Naive thymus-derived CD8-positive, alpha-beta T cell (primary cell): ENCODE data around the gene APPL2. TPM values are rescaled to one million over a fixed set of nuclear protein-coding genes. Genes with fewer than 3 reads are reported as not detected.
"Not testable (repeated sequence)": the region's sequence is repeated elsewhere in the genome, so short reads cannot be mapped to it uniquely, and the experiment has no call there.

Experiments
- ATAC-seq, 2 donors: fragments of 150-1000 bp; cut with Tn5 transposase in 1 of 2; sonication (Bioruptor Pico), chemical (Tn5 transposase) in 1 of 2; 1 replicate in 1 of 2; 2 replicates in 1 of 2; pipeline ENCODE4 v1.10.0; 2021; ENCODE audit warnings: mild to moderate bottlenecking in 2 of 2, moderate library complexity in 2 of 2
- POLR2A ChIA-PET: fragments of 350-600 bp; sonication (Branson Sonifier 250); formaldehyde crosslinking; loops from one replicate; lab custom pipeline; 2021; ENCODE audit warnings: antibody characterized with exemption; lab: Charles Lee
- DNase-seq, 10 donors: peaks; one replicate each; pipeline versions ENCODE4 v3.0.0 to v3.0.0-alpha.2; 2020 to 2022
- H3K27ac Mint-ChIP-seq, 10 donors: one replicate each; pipeline ENCODE4 v1.8.0; 2020 to 2022; ENCODE audit warnings: mild to moderate bottlenecking in 10 of 10, mixed read lengths in 10 of 10, moderate library complexity in 4 of 10, inconsistent platforms in 1 of 10
- H3K27me3 Mint-ChIP-seq, 5 donors: one replicate each; pipeline ENCODE4 v1.8.0; 2021 to 2022; ENCODE audit warnings: mixed read lengths in 5 of 5
- H3K36me3 Mint-ChIP-seq, 3 donors: one replicate each; pipeline ENCODE4 v1.8.0; 2020 to 2022; ENCODE audit warnings: mixed read lengths in 3 of 3, mild to moderate bottlenecking in 2 of 3, inconsistent platforms in 1 of 3
- H3K4me1 Mint-ChIP-seq, 4 donors: one replicate each; pipeline ENCODE4 v1.8.0; 2021 to 2022; ENCODE audit warnings: mixed read lengths in 4 of 4
- H3K4me3 Mint-ChIP-seq, 10 donors: one replicate each; pipeline ENCODE4 v1.8.0; 2020 to 2022; ENCODE audit warnings: mild to moderate bottlenecking in 10 of 10, mixed read lengths in 10 of 10, moderate library complexity in 6 of 10, inconsistent platforms in 1 of 10
- H3K9me3 Mint-ChIP-seq, 9 donors: one replicate each; pipeline ENCODE4 v1.8.0; 2020 to 2022; ENCODE audit warnings: mixed read lengths in 9 of 9, mild to moderate bottlenecking in 3 of 9, inconsistent platforms in 1 of 9, moderate library complexity in 1 of 9
- polyA plus RNA-seq, 3 donors: library from polyadenylated mRNA; unstranded; fragments of 300-500 nt; fragmentation: Illumina TruSeq; gene quantifications; one replicate each; pipeline ENCODE4 v1.2.3, GENCODE V29; 2021
- total RNA-seq, 8 experiments: library from RNA in 2 of 8; stranded (reverse) in 2 of 8; gene quantifications; one replicate each; pipeline ENCODE4 v1.2.3 and lab custom pipeline; 2021 to 2026

APPL2 gene
- total and polyA plus RNA-seq, 5 experiments from 2014 or later, result 8.2 to 71.2 (median 14.6) TPM

DNA sequence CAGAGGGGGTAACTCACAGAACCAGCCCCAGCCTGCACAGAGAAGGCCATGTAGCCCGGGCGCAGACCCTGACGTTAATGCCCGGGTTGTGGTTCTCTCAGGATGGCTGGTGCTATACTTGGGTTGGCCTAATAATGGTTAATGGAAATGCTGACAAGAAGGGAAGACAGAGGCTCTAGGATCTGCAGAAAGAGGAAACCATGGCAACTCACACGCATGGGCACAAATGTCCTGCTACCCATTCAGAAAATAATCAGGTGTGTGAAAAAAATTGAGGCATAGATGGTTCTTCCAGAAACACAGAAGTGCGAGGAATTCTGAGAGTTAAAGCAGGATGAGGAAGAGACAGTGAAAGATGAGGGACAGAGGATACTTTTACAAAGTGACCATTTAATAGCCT, 33.8 kb downstream of the APPL2 start:
- H3K27me3 Mint-ChIP-seq, result no peaks in the 10 kb centered on the region
- peak overlapping the region in 2 of 10 donors; percentile 18 to 79 for H3K27ac Mint-ChIP-seq

DNA sequence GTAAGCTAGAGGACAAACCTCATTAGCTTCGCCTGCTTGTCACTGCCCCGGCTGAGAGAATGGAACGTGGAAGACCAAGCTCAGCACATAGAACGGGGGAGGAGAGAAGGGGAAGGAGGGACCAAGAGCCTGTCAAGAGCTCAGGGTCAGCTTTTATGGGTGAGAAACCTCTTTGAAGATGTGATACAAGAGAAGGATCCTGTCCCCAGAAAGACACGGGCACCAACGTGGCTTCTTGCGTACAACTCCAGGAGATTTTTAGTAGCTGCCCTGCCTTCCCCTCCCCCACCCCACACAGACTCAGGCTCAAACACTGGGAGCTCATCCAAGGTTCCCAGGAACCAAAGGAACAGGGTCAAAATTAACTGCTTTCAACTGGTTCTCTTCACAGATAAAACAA, 34.7 kb downstream of the APPL2 start:
- POLR2A ChIA-PET, result no interaction called here
- H3K27ac Mint-ChIP-seq, result peak overlapping the region in 3 of 10 donors; percentile 9 to 51 (median 47)
- H3K36me3 Mint-ChIP-seq, result peaks cover 0 to 79% (median 15%) of the 10 kb centered on the region in 3 donors
- no peaks in the 10 kb centered on the region for H3K9me3 Mint-ChIP-seq
- no peak overlapping the region for H3K4me3 Mint-ChIP-seq
- H3K4me1 Mint-ChIP-seq, result peaks cover 0 to 8% (median 0%) of the 10 kb centered on the region in 4 donors
- no peaks in the 10 kb centered on the region for H3K27me3 Mint-ChIP-seq
- DNase-seq, result no peak
- ATAC-seq, result no peak

More for the DNA sequence above, 33.8 kb downstream of the APPL2 start:
- ATAC-seq (no peak), DNase-seq (no peak)
- H3K4me3 Mint-ChIP-seq, result no peak overlapping the region
- peaks cover 0 to 81% (median 18%) of the 10 kb centered on the region in 3 donors for H3K36me3 Mint-ChIP-seq
- no peaks in the 10 kb centered on the region for H3K9me3 Mint-ChIP-seq
- H3K4me1 Mint-ChIP-seq, result peaks cover 0 to 8% (median 0%) of the 10 kb centered on the region in 4 donors
- POLR2A ChIA-PET, result interaction anchor here (0.6 kb wide), 1 partner anchor 19 kb away, joined by 3 read pairs; no protein-coding TSS in a partner anchor

DNA sequence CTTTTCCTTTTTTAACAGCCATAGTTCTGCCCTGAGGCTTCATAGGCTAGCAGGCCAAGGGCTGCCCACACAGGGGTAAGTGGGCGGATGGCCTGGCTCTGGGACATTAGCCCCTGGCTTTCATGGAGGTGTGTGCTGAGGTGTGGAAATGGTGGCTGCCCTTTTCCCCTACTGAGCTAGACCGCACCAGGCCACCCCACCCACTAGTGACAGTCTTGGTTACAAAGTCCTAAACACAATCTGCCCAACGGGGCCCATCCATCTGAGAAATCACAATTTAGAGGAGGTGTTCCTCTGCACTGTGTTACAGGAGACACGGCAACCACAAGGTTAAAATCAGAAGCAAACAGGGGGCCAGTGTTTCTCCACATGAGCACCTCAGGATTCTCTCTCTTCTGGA, 35.6 kb downstream of the APPL2 start:
- DNase-seq (no peak), ATAC-seq (no peak)
- Mint-ChIP-seq H3K36me3 (peaks cover 0 to 77% (median 12%) of the 10 kb centered on the region in 3 donors), H3K4me1 (peaks cover 0 to 8% (median 0%) of the 10 kb centered on the region in 4 donors), H3K27me3 (no peaks in the 10 kb centered on the region), H3K27ac (no peak overlapping the region), H3K9me3 (no peaks in the 10 kb centered on the region), H3K4me3 (no peak overlapping the region)
- POLR2A ChIA-PET, result no interaction called here

- POLR2A ChIA-PET, result no interaction called here
- DNase-seq (no peak), ATAC-seq (no peak)
- H3K36me3 Mint-ChIP-seq, result peaks cover 0 to 79% (median 14%) of the 10 kb centered on the region in 3 donors
- H3K27me3 Mint-ChIP-seq, result no peaks in the 10 kb centered on the region
- H3K27ac Mint-ChIP-seq, result peak overlapping the region in 2 of 10 donors; percentile 11 to 75
- H3K4me3 Mint-ChIP-seq, result no peak overlapping the region
- no peaks in the 10 kb centered on the region for H3K9me3 Mint-ChIP-seq
- peaks cover 0 to 8% (median 0%) of the 10 kb centered on the region in 4 donors for H3K4me1 Mint-ChIP-seq
These were observed 37.0 kb downstream of the APPL2 start for GRCh38 chr12:105198961-105199360.

GRCh38 chr12:105196090-105196489, 39.9 kb downstream of the APPL2 start:
- H3K27ac Mint-ChIP-seq, result peak overlapping the region in 2 of 10 donors; percentile 50 to 74
- H3K4me1 Mint-ChIP-seq, result peaks cover 0 to 8% (median 3%) of the 10 kb centered on the region in 4 donors
- ATAC-seq (no peak), DNase-seq (no peak)
- POLR2A ChIA-PET, result interaction anchor here (0.7 kb wide), 1 partner anchor 17 kb away, joined by 4 read pairs; no protein-coding TSS in a partner anchor
- no peak overlapping the region for H3K4me3 Mint-ChIP-seq
- H3K9me3 Mint-ChIP-seq, result no peaks in the 10 kb centered on the region
- H3K36me3 Mint-ChIP-seq, result peaks cover 0 to 76% (median 21%) of the 10 kb centered on the region in 3 donors
- H3K27me3 Mint-ChIP-seq, result no peaks in the 10 kb centered on the region

DNA sequence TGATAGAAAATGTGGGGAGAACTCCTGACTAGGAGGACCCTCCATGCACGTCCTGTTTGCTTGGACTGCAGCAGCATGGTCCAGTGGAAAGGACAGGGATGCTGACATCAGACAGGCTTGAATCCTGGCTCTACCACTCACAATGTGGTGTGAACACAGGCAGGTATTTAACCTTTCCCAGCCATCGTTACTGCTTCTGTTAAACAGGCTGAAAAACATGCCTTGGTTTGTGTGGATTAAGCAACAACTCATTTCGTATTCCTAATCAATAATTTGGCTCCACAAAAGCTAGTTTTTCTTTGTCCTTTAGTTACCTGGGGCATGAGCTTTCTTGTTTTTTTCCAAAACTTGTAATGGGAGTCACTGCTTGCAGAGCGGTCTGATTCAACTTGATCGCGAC, 41.0 kb downstream of the APPL2 start:
- H3K27me3 Mint-ChIP-seq, result no peaks in the 10 kb centered on the region
- no peak overlapping the region for H3K4me3 Mint-ChIP-seq
- no peak for DNase-seq
- H3K27ac Mint-ChIP-seq, result peak overlapping the region in 1 of 10 donors; percentile 47
- H3K36me3 Mint-ChIP-seq, result peaks cover 0 to 82% (median 24%) of the 10 kb centered on the region in 3 donors
- POLR2A ChIA-PET, result no interaction called here
- ATAC-seq, result no peak
- H3K4me1 Mint-ChIP-seq, result peaks cover 0 to 10% (median 5%) of the 10 kb centered on the region in 4 donors
- H3K9me3 Mint-ChIP-seq, result no peaks in the 10 kb centered on the region

DNA sequence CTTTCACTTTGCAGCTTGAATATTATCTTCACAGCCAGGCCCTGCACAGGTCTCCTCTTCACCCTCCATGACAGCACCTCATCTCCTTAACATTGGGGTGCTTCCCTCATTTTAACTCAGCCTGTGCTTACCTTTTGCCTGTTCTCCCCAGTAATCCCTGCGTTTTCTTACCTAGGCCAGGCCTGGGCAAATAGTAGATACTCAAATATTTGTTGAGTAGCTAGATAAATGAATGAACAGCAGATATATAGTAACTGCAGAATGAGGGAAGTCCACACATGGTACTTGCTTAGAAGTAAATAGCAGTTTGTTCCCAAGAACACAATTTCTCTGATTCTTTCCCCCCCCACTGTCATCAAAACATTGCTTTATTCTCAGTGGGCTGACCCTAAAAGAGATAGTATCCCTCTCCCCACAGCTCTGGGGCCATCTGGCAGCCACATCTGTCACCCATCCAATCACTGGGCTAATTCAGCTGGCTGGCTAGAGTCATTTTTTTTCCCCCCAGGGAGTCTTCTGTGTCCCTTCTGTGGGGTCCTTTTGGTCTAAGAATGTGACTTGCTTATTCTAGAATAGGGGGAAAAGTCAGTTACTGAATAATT, 43.2 kb downstream of the APPL2 start:
- H3K4me1 Mint-ChIP-seq, result peaks cover 0 to 10% (median under 1%) of the 10 kb centered on the region in 4 donors
- H3K9me3 Mint-ChIP-seq, result no peaks in the 10 kb centered on the region
- no peaks in the 10 kb centered on the region for H3K27me3 Mint-ChIP-seq
- peak overlapping the region in 5 of 10 donors; percentile 6 to 74 (median 65) for H3K27ac Mint-ChIP-seq
- no peak overlapping the region for H3K4me3 Mint-ChIP-seq
- ATAC-seq (no peak), DNase-seq (no peak)
- POLR2A ChIA-PET, result no interaction called here
- H3K36me3 Mint-ChIP-seq, result peaks cover 4 to 93% (median 36%) of the 10 kb centered on the region in 3 donors

DNA sequence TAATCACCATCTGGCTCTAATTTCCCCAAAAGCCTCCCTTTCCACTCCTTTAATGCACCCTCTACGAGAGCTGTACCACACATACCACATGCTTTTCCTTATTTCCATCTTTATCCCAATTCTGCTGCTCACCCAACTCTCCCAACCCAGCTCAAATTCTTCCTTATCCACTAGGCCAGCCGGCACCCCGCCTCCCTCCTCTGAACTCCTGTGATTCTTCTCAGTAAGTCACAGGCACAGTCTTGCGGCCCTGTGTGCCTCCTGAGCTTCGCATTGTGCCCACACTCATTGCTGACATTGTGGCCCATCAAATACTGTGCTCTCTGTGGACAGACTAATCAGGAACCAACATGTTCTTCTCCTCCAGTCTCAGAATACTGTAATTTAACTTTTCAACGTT, 45.4 kb downstream of the APPL2 start:
- H3K27me3 Mint-ChIP-seq, result no peaks in the 10 kb centered on the region
- peaks cover 9 to 92% (median 46%) of the 10 kb centered on the region in 3 donors for H3K36me3 Mint-ChIP-seq
- H3K27ac Mint-ChIP-seq, result peak overlapping the region in 6 of 10 donors; percentile 4 to 74 (median 30)
- POLR2A ChIA-PET, result no interaction called here
- ATAC-seq, result no peak
- no peak for DNase-seq
- no peaks in the 10 kb centered on the region for H3K9me3 Mint-ChIP-seq
- peaks cover 0 to 10% (median under 1%) of the 10 kb centered on the region in 4 donors for H3K4me1 Mint-ChIP-seq
- H3K4me3 Mint-ChIP-seq, result no peak overlapping the region

DNA sequence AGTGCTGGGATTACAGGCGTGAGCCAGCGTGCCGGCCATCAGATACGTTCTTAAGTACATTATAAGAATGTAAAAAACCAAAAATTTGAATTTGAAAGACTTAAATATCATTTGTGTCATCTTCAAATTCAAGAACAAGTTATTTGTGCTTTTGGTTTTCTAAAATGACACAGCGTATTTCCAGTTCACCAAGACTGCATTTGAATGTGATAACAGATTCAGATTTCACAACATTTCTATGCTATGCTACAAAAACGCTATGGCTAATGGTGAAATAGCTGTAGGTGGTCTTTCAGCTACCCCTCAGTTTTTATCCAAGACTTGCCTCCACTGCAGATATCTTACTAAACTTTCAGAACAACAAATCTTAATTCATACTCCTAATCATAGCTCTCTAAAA, 46.7 kb downstream of the APPL2 start:
- ATAC-seq (no peak), DNase-seq (no peak)
- no peaks in the 10 kb centered on the region for H3K27me3 Mint-ChIP-seq
- peak overlapping the region in 1 of 10 donors; percentile 14 for H3K27ac Mint-ChIP-seq
- peaks cover 0 to 10% (median 2%) of the 10 kb centered on the region in 4 donors for H3K4me1 Mint-ChIP-seq
- no peak overlapping the region for H3K4me3 Mint-ChIP-seq
- POLR2A ChIA-PET, result no interaction called here
- peaks cover 12 to 92% (median 51%) of the 10 kb centered on the region in 3 donors for H3K36me3 Mint-ChIP-seq
- H3K9me3 Mint-ChIP-seq, result peaks cover 0 to 3% (median 0%) of the 10 kb centered on the region in 9 donors

- ATAC-seq, H3K4me1 Mint-ChIP-seq, POLR2A ChIA-PET, DNase-seq, H3K4me3 Mint-ChIP-seq, H3K27me3 Mint-ChIP-seq: not testable (repeated sequence)
- peaks cover 0 to 35% (median 12%) of the 10 kb centered on the region in 9 donors for H3K9me3 Mint-ChIP-seq
- H3K27ac Mint-ChIP-seq, result peak overlapping the region in 2 of 10 donors; percentile 21 to 91
- peaks cover 29 to 90% (median 72%) of the 10 kb centered on the region in 3 donors for H3K36me3 Mint-ChIP-seq
These were observed 52.0 kb downstream of the APPL2 start for GRCh38 chr12:105183976-105184375.

DNA sequence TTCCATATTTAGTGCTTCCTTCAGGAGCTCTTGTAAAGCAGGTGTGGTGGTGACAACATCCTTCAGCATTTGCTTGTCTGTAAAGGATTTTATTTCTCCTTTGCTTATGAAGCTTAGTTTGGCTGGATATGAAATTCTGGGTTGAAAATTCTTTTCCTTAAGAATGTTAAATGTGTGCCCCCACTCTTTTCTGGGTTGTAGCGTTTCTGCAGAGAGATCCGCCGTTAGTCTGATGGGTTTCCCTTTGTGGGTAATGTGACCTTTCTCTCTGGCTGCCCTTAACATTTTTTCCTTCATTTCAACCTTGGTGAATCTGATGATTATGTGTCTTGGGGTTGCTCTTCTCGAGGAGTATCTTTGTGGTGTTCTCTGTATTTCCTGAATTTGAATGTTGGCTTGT, 52.6 kb downstream of the APPL2 start:
- peaks cover 26 to 86% (median 69%) of the 10 kb centered on the region in 3 donors for H3K36me3 Mint-ChIP-seq
- ATAC-seq, H3K4me1 Mint-ChIP-seq, DNase-seq, H3K27me3 Mint-ChIP-seq, POLR2A ChIA-PET, H3K4me3 Mint-ChIP-seq: not testable (repeated sequence)
- H3K27ac Mint-ChIP-seq, result peak overlapping the region in 2 of 10 donors; percentile 21 to 93
- H3K9me3 Mint-ChIP-seq, result peaks cover 0 to 35% (median 12%) of the 10 kb centered on the region in 9 donors

GRCh38 chr12:105179114-105179513, 56.9 kb downstream of the APPL2 start:
- not testable (repeated sequence) for ATAC-seq
- POLR2A ChIA-PET, result interaction anchor here (1.0 kb wide), 1 partner anchor 11 kb away, joined by 3 read pairs; no protein-coding TSS in a partner anchor

GRCh38 chr12:105177208-105177607, 58.8 kb downstream of the APPL2 start:
- POLR2A ChIA-PET, result no interaction called here
- peaks cover 0 to 19% (median 7%) of the 10 kb centered on the region in 9 donors for H3K9me3 Mint-ChIP-seq
- H3K4me1 Mint-ChIP-seq, result peaks cover 0 to 6% (median 1%) of the 10 kb centered on the region in 4 donors
- ATAC-seq, result no peak
- H3K36me3 Mint-ChIP-seq, result peaks cover under 1 to 71% (median 30%) of the 10 kb centered on the region in 3 donors
- DNase-seq, result no peak
- H3K27me3 Mint-ChIP-seq, result no peaks in the 10 kb centered on the region
- no peak overlapping the region for H3K4me3 Mint-ChIP-seq
- peak overlapping the region in 5 of 10 donors; percentile 16 to 63 (median 25) for H3K27ac Mint-ChIP-seq

More at GRCh38 chr12:105179114-105179513, 56.9 kb downstream of the APPL2 start:
- H3K27me3 Mint-ChIP-seq, H3K4me1 Mint-ChIP-seq, H3K4me3 Mint-ChIP-seq, DNase-seq: not testable (repeated sequence)
- peak overlapping the region in 4 of 10 donors; percentile 11 to 60 (median 44) for H3K27ac Mint-ChIP-seq
- H3K36me3 Mint-ChIP-seq, result peaks cover 17 to 79% (median 47%) of the 10 kb centered on the region in 3 donors
- peaks cover 0 to 35% (median 12%) of the 10 kb centered on the region in 9 donors for H3K9me3 Mint-ChIP-seq
